Keratinocyte (primary cell): ENCODE results near the gene RAB4A. TPM values are rescaled to one million over a fixed set of nuclear protein-coding genes. Genes with fewer than 3 reads are reported as not detected.

Experiments used
- DNase-seq: peaks from one replicate; pipeline ENCODE4 v3.0.0-alpha.2; 2011; ENCODE audit warnings: low read depth, missing footprints, low spot score
- FAIRE-seq: peaks from 2 replicates; lab custom pipeline; 2011; peaks lifted over from hg19 to GRCh38; lab: Jason Lieb, UNC
- H2AFZ ChIP-seq: 2 replicates; pipeline ENCODE4 v1.6.0; 2012; ENCODE audit warnings: low read length, control low read depth, inconsistent platforms; ENCODE audit not compliant: control insufficient read depth
- H3K27ac ChIP-seq: 2 replicates; pipeline ENCODE4 v1.5.1; 2011; ENCODE audit warnings: low read length; ENCODE audit not compliant: control insufficient read depth, insufficient read depth
- H3K27me3 ChIP-seq: 3 replicates; pipeline ENCODE4 v1.6.0; 2011; ENCODE audit warnings: low read length; ENCODE audit not compliant: control insufficient read depth, insufficient read depth; ENCODE audit errors: extremely low read depth
- H3K36me3 ChIP-seq, 2 experiments: 2 replicates in 1 of 2; 3 replicates in 1 of 2; pipeline ENCODE4 v1.5.1; 2011; ENCODE audit warnings: low read length in 2 of 2, mild to moderate bottlenecking in 1 of 2; ENCODE audit not compliant: control insufficient read depth in 2 of 2, insufficient read depth in 2 of 2; ENCODE audit errors: extremely low read depth in 1 of 2
- H3K4me1 ChIP-seq: 3 replicates; pipeline ENCODE4 v1.5.1; 2011; ENCODE audit warnings: low read length; ENCODE audit not compliant: control insufficient read depth, insufficient read depth; ENCODE audit errors: extremely low read depth
- H3K4me2 ChIP-seq: 3 replicates; pipeline ENCODE4 v1.6.0; 2011; ENCODE audit warnings: low read depth, low read length; ENCODE audit not compliant: control insufficient read depth, insufficient read depth; ENCODE audit errors: extremely low read depth
- H3K4me3 ChIP-seq, 3 experiments: fragments of 200-600 bp in 1 of 3; sonication (generic) in 1 of 3; 2 replicates in 2 of 3; 3 replicates in 1 of 3; pipeline ENCODE4 v1.5.1; 2011 to 2016; ENCODE audit warnings: low read length in 3 of 3, mild to moderate bottlenecking in 3 of 3, control low read depth in 2 of 3, inconsistent platforms in 1 of 3, low read depth in 1 of 3, mixed read lengths in 1 of 3, mixed run types in 1 of 3, moderate library complexity in 1 of 3; ENCODE audit not compliant: control insufficient read depth in 2 of 3, insufficient read depth in 2 of 3; ENCODE audit errors: extremely low read depth in 1 of 3
- H3K79me2 ChIP-seq: 2 replicates; pipeline ENCODE4 v1.6.0; 2012; ENCODE audit warnings: low read length; ENCODE audit not compliant: control insufficient read depth, insufficient read depth
- H3K9ac ChIP-seq: 3 replicates; pipeline ENCODE4 v1.6.0; 2011; ENCODE audit warnings: low read length; ENCODE audit not compliant: control insufficient read depth, insufficient read depth; ENCODE audit errors: extremely low read depth
- H3K9me1 ChIP-seq: 3 replicates; pipeline ENCODE4 v1.6.0; 2011; ENCODE audit warnings: low read length; ENCODE audit not compliant: control insufficient read depth, insufficient read depth; ENCODE audit errors: extremely low read depth
- H3K9me3 ChIP-seq: 2 replicates; pipeline ENCODE4 v1.5.1; 2012; ENCODE audit warnings: low read depth, low read length; ENCODE audit not compliant: control insufficient read depth
- H4K20me1 ChIP-seq: 3 replicates; pipeline ENCODE4 v1.6.0; 2011; ENCODE audit warnings: low read length; ENCODE audit not compliant: control insufficient read depth, insufficient read depth; ENCODE audit errors: extremely low read depth
- EZH2 ChIP-seq: IDR thresholded peaks from one replicate; pipeline ENCODE4 v1.6.1; 2012; ENCODE audit warnings: inconsistent platforms, mild to moderate bottlenecking, low read length, moderate library complexity
- dilution Hi-C: fragments of 300-500 bp; cut with MboI; formaldehyde crosslinking; loops from one replicate; pipeline ENCODE4 v1.7.0; 2020; ENCODE audit warnings: low sequenced_read_pairs; ENCODE audit not compliant: extremely low pct_ligation_motif_present
- polyA plus RNA-seq, 5 experiments: library from polyadenylated mRNA; depleted of rRNA in 3 of 5; stranded (reverse) in 3 of 5; stranded (forward) in 1 of 5; unstranded in 1 of 5; fragments of >200 nt; gene quantifications; 1 replicate in 1 of 5; 2 replicates in 3 of 5; 3 replicates in 1 of 5; pipeline versions ENCODE4 v1.2.1 to v1.2.3, GENCODE V29; 2011 to 2012; ENCODE audit warnings: missing spikeins in 2 of 5, low read depth in 1 of 5, low replicate concordance in 1 of 5
- TF ChIP-seq, protein P1 (sequence below), 3 experiments: IDR thresholded peaks in 1 of 3; conservative IDR thresholded peaks in 1 of 3; optimal IDR thresholded peaks in 1 of 3; 2 replicates in 2 of 3; 3 replicates in 1 of 3; pipeline versions ENCODE3 to v1.5.1; 2011; ENCODE audit warnings: low read length in 3 of 3, mild to moderate bottlenecking in 3 of 3, moderate library complexity in 2 of 3, control low read depth in 1 of 3, inconsistent platforms in 1 of 3; ENCODE audit not compliant: insufficient read depth in 2 of 3; ENCODE audit errors: extremely low read depth in 1 of 3

RAB4A gene
- polyA plus RNA-seq, 1 donor (not counting 4 experiments of a cell fraction or from before 2014, with no cell fraction given) = 54.7 TPM

DNA sequence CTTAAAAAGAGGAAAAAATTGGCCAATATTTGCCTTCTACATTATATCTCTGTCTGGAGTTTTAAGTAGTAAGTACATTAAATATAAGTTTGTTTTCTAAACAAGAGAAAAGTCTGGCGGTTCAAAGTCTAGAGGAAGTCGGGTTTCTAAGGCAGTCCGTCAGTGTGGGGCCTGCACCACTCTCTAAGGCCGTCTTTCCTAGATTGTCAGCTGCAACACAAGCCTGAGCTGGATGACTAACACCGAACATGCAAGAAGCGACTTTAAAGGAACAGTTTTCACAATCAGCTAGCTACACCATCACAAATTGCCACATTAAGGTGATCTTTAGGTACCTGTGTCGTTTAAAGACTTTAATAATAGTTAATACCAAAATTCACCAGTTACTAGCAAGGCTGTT, 52.3 kb downstream of the RAB4A start:
- Histone ChIP-seq H3K36me3 (peaks cover 3 to 19% of the 10 kb centered on the region in 2 experiments), H4K20me1 (no peaks in the 10 kb centered on the region), H3K9me1 (no peaks in the 10 kb centered on the region), H3K27me3 (no peaks in the 10 kb centered on the region), H3K9ac (no peak overlapping the region), H3K9me3 (no peaks in the 10 kb centered on the region), H2AFZ (no peak overlapping the region), H3K27ac (no peak overlapping the region), H3K79me2 (no peaks in the 10 kb centered on the region), H3K4me1 (no peaks in the 10 kb centered on the region), H3K4me2 (no peak overlapping the region), H3K4me3 (no peak overlapping the region)
- DNase-seq (no peak), FAIRE-seq (no peak)
- dilution Hi-C loops = no loop called here
- TF ChIP-seq EZH2 = no peak
- TF ChIP-seq, protein P1, sequence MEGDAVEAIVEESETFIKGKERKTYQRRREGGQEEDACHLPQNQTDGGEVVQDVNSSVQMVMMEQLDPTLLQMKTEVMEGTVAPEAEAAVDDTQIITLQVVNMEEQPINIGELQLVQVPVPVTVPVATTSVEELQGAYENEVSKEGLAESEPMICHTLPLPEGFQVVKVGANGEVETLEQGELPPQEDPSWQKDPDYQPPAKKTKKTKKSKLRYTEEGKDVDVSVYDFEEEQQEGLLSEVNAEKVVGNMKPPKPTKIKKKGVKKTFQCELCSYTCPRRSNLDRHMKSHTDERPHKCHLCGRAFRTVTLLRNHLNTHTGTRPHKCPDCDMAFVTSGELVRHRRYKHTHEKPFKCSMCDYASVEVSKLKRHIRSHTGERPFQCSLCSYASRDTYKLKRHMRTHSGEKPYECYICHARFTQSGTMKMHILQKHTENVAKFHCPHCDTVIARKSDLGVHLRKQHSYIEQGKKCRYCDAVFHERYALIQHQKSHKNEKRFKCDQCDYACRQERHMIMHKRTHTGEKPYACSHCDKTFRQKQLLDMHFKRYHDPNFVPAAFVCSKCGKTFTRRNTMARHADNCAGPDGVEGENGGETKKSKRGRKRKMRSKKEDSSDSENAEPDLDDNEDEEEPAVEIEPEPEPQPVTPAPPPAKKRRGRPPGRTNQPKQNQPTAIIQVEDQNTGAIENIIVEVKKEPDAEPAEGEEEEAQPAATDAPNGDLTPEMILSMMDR (optimal IDR thresholded peaks at IDR 0.05 in 1 of 3, IDR thresholded peaks at IDR 0.05 in 1 of 3, conservative IDR thresholded peaks at IDR 0.05 in 1 of 3; ENCODE audit: extremely low read depth in 1 of 3, insufficient read depth in 2 of 3, low read length in 3 of 3) = no peak

DNA sequence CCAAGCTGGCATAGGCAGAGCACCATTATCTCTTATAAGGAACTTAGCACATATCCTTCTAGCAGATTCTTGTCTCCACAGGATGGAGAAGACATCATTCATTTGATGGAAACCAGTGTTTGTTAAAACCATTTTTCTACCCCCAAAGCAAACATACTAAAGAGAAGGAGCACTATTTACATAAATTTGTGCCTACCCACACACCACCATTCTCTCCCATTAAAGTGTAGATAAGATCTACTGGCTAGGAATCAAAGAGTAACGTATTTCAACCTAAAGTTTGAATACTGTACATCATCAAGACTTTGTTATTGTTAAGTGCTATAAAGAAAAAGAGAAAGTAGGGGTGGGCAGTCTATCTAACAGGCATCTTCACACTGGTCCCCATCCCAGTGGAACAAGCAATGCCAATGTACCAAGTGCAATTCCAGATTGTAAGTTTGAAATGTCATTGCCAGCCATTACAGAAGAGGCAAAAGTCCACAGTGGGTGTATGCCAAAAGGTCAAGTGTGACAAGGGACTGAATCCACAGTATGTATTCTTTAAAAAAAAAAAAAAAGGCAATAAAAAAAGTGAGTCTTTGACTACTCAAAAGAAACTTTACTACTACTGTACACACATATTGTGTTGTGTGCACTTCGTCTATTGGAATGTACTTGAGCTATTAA, 53.1 kb downstream of the RAB4A start:
- no peak overlapping the region for H3K9ac ChIP-seq
- H3K4me1 ChIP-seq = no peaks in the 10 kb centered on the region
- H2AFZ ChIP-seq = no peak overlapping the region
- no peaks in the 10 kb centered on the region for H3K9me3 ChIP-seq
- H3K27me3 ChIP-seq = no peaks in the 10 kb centered on the region
- H3K4me3 ChIP-seq = no peak overlapping the region
- H3K9me1 ChIP-seq = no peaks in the 10 kb centered on the region
- H3K36me3 ChIP-seq = peaks cover 3 to 19% of the 10 kb centered on the region in 2 experiments
- no peak overlapping the region for H3K27ac ChIP-seq
- no peaks in the 10 kb centered on the region for H4K20me1 ChIP-seq
- TF ChIP-seq, protein P1 (optimal IDR thresholded peaks at IDR 0.05 in 1 of 3, IDR thresholded peaks at IDR 0.05 in 1 of 3, conservative IDR thresholded peaks at IDR 0.05 in 1 of 3; ENCODE audit: extremely low read depth in 1 of 3, insufficient read depth in 2 of 3, low read length in 3 of 3) = no peak
- no peak for TF ChIP-seq EZH2
- dilution Hi-C loops = no loop called here
- FAIRE-seq = no peak
- no peak for DNase-seq
- no peak overlapping the region for H3K4me2 ChIP-seq
- H3K79me2 ChIP-seq = no peaks in the 10 kb centered on the region
